IMR-90 (cell line): ENCODE measurements around the gene FCHSD2. TPM values are rescaled to one million over a fixed set of nuclear protein-coding genes. Genes with fewer than 3 reads are reported as not detected.

Experiments used
- ATAC-seq: fragments of 200-7000 bp; cut with Tn5 transposase; 2 replicates; pipeline ENCODE4 v1.9.1; 2020; ENCODE audit warnings: low read depth, mild to moderate bottlenecking, moderate library complexity
- BruUV-seq: library from RNA; stranded (reverse); fragments of 400-500 nt; replicated peaks from 2 replicates; lab custom pipeline; 2021; lab: Mats Ljungman, UMichigan
- CTCF ChIA-PET: fragments of 300-600 bp; formaldehyde crosslinking; extraction: SDS; loops from one replicate; lab custom pipeline; 2021; ENCODE audit warnings: antibody characterized with exemption; lab: Yijun Ruan, JAX
- POLR2A ChIA-PET: fragments of 300-600 bp; sonication (Branson Sonifier 250); formaldehyde crosslinking; loops from one replicate; lab custom pipeline; 2022; ENCODE audit warnings: antibody characterized with exemption; ENCODE audit not compliant: unreplicated experiment; lab: Charles Lee
- DNase-seq: peaks from one replicate; pipeline ENCODE4 v3.0.0; 2013
- H2AFZ ChIP-seq: replicated peaks from 2 replicates; pipeline ENCODE3; 2013; ENCODE audit warnings: low read length, mild to moderate bottlenecking; ENCODE audit not compliant: poor library complexity
- H2AK5ac ChIP-seq: 2 replicates; pipeline ENCODE4 v1.6.1; 2013; ENCODE audit warnings: low read depth, low read length, inconsistent platforms
- H2AK9ac ChIP-seq: replicated peaks from 2 replicates; pipeline ENCODE3; 2013; ENCODE audit warnings: mild to moderate bottlenecking, low read depth, low read length, moderate library complexity; ENCODE audit not compliant: poor library complexity
- H2BK120ac ChIP-seq: 2 replicates; pipeline ENCODE4 v1.6.1; 2013; ENCODE audit warnings: low read depth, low read length, inconsistent platforms
- H2BK15ac ChIP-seq: 3 replicates; pipeline ENCODE4 v1.6.1; 2013; ENCODE audit warnings: low read depth, low read length, inconsistent platforms
- H2BK20ac ChIP-seq: 2 replicates; pipeline ENCODE4 v1.6.1; 2013; ENCODE audit warnings: low read depth, mild to moderate bottlenecking, inconsistent platforms, low read length, moderate library complexity
- H2BK5ac ChIP-seq: 2 replicates; pipeline ENCODE4 v1.6.1; 2013; ENCODE audit warnings: mild to moderate bottlenecking, low read depth, low read length, inconsistent platforms; ENCODE audit not compliant: poor library complexity, severe bottlenecking
- H3K14ac ChIP-seq: replicated peaks from 2 replicates; pipeline ENCODE4 v1.6.1; 2013; ENCODE audit warnings: low read depth, low read length, inconsistent platforms
- H3K18ac ChIP-seq: 2 replicates; pipeline ENCODE4 v1.6.1; 2013; ENCODE audit warnings: low read depth, low read length, control low read depth
- H3K23ac ChIP-seq: 2 replicates; pipeline ENCODE4 v1.6.1; 2013; ENCODE audit warnings: low read depth, low read length, inconsistent platforms
- H3K27ac ChIP-seq: 2 replicates; pipeline ENCODE4 v1.5.1; 2013; ENCODE audit warnings: mild to moderate bottlenecking, control low read depth, low read length; ENCODE audit not compliant: insufficient read depth
- H3K27me3 ChIP-seq: 2 replicates; pipeline ENCODE4 v1.6.1; 2013; ENCODE audit warnings: low read length; ENCODE audit not compliant: control insufficient read depth, insufficient read depth
- H3K36me3 ChIP-seq: 2 replicates; pipeline ENCODE4 v1.6.1; 2013; ENCODE audit warnings: low read length, mixed read lengths; ENCODE audit not compliant: control insufficient read depth, insufficient read depth
- H3K4ac ChIP-seq: 2 replicates; pipeline ENCODE4 v1.6.1; 2013; ENCODE audit warnings: low read depth, low read length, inconsistent platforms
- H3K4me1 ChIP-seq: 2 replicates; pipeline ENCODE4 v1.6.1; 2013; ENCODE audit warnings: low read length, mixed read lengths; ENCODE audit not compliant: control insufficient read depth, insufficient read depth
- H3K4me2 ChIP-seq: 2 replicates; pipeline ENCODE4 v1.6.1; 2013; ENCODE audit warnings: low read depth, mild to moderate bottlenecking, control low read depth, low read length, moderate library complexity
- H3K4me3 ChIP-seq: 2 replicates; pipeline ENCODE4 v1.5.1; 2013; ENCODE audit warnings: low read depth, mild to moderate bottlenecking, control low read depth, low read length, moderate library complexity; ENCODE audit not compliant: insufficient read depth
- H3K56ac ChIP-seq: 2 replicates; pipeline ENCODE4 v1.6.1; 2013; ENCODE audit warnings: low read length, inconsistent platforms; ENCODE audit not compliant: insufficient read depth; ENCODE audit errors: extremely low read depth
- H3K79me1 ChIP-seq, 2 experiments: 2 replicates each; pipeline ENCODE4 v1.6.1; 2013; ENCODE audit warnings: low read length in 2 of 2, inconsistent platforms in 1 of 2, low read depth in 1 of 2
- H3K9ac ChIP-seq: 2 replicates; pipeline ENCODE4 v1.6.1; 2013; ENCODE audit warnings: low read depth, low read length, control low read depth
- H3K9me1 ChIP-seq: 2 replicates; pipeline ENCODE4 v1.6.1; 2013; ENCODE audit warnings: low read length, inconsistent platforms; ENCODE audit not compliant: insufficient read depth
- H3K9me3 ChIP-seq: 2 replicates; pipeline ENCODE4 v1.6.1; 2013; ENCODE audit warnings: low read length; ENCODE audit not compliant: control insufficient read depth, insufficient read depth
- H4K20me1 ChIP-seq: 2 replicates; pipeline ENCODE4 v1.6.1; 2013; ENCODE audit warnings: low read length, inconsistent platforms; ENCODE audit not compliant: insufficient read depth
- H4K5ac ChIP-seq: 2 replicates; pipeline ENCODE4 v1.6.1; 2013; ENCODE audit warnings: mild to moderate bottlenecking, low read depth, low read length, control low read depth
- H4K8ac ChIP-seq, 2 experiments: 2 replicates each; pipeline ENCODE4 v1.6.1; 2013; ENCODE audit warnings: low read depth in 2 of 2, low read length in 2 of 2, control low read depth in 1 of 2, inconsistent platforms in 1 of 2
- H4K91ac ChIP-seq: 2 replicates; pipeline ENCODE4 v1.6.1; 2013; ENCODE audit warnings: low read depth, low read length, inconsistent platforms; ENCODE audit not compliant: insufficient read depth
- BHLHE40 ChIP-seq: fragments of 150-350 bp; IDR thresholded peaks from 2 replicates; pipeline ENCODE4 v1.6.1; 2016; ENCODE audit warnings: mild to moderate bottlenecking, low read depth, low read length
- CEBPB ChIP-seq: IDR thresholded peaks from 2 replicates; pipeline ENCODE4 v1.6.1; 2012; ENCODE audit warnings: low read depth, low read length, improper control_type of control experiment
- CHD1 ChIP-seq: IDR thresholded peaks from 2 replicates; pipeline ENCODE4 v1.6.1; 2012; ENCODE audit warnings: low read depth, low read length, improper control_type of control experiment
- ELK1 ChIP-seq: fragments of 150-350 bp; IDR thresholded peaks from 2 replicates; pipeline ENCODE4 v1.6.1; 2016; ENCODE audit warnings: low read depth, mild to moderate bottlenecking, low read length, moderate library complexity, borderline replicate concordance
- FOS ChIP-seq: fragments of 150-350 bp; IDR thresholded peaks from 2 replicates; pipeline ENCODE4 v1.6.1; 2016; ENCODE audit warnings: low read depth, low read length
- MAFK ChIP-seq: IDR thresholded peaks from 2 replicates; pipeline ENCODE4 v1.6.1; 2012; ENCODE audit warnings: low read depth, low read length, improper control_type of control experiment
- MAZ ChIP-seq: IDR thresholded peaks from 2 replicates; pipeline ENCODE4 v1.6.1; 2012; ENCODE audit warnings: low read depth, mild to moderate bottlenecking, low read length, improper control_type of control experiment, moderate library complexity, borderline replicate concordance
- MXI1 ChIP-seq: IDR thresholded peaks from 2 replicates; pipeline ENCODE4 v1.6.1; 2012; ENCODE audit warnings: low read depth, mild to moderate bottlenecking, low read length, moderate library complexity, borderline replicate concordance
- NFE2L2 ChIP-seq: fragments of 150-350 bp; IDR thresholded peaks from 2 replicates; pipeline ENCODE4 v1.6.1; 2016; ENCODE audit warnings: low read depth, mild to moderate bottlenecking, low read length
- POLR2A ChIP-seq: IDR thresholded peaks from 2 replicates; pipeline ENCODE4 v1.6.1; 2012; ENCODE audit warnings: mild to moderate bottlenecking, low read depth, low read length
- RAD21 ChIP-seq: IDR thresholded peaks from 2 replicates; pipeline ENCODE4 v1.6.1; 2012; ENCODE audit warnings: low read length, improper control_type of control experiment
- RCOR1 ChIP-seq: IDR thresholded peaks from 2 replicates; pipeline ENCODE4 v1.6.1; 2012; ENCODE audit warnings: mild to moderate bottlenecking, low read length, improper control_type of control experiment; ENCODE audit not compliant: insufficient replicate concordance
- RFX5 ChIP-seq: IDR thresholded peaks from 2 replicates; pipeline ENCODE4 v1.8.0; 2012; ENCODE audit warnings: low read depth, mild to moderate bottlenecking, low read length, moderate library complexity
- SMC3 ChIP-seq: fragments of 150-350 bp; IDR thresholded peaks from 2 replicates; pipeline ENCODE4 v1.6.1; 2016; ENCODE audit warnings: low read depth, mild to moderate bottlenecking, antibody characterized with exemption, low read length, moderate library complexity
- WGBS, 2 experiments: methylation state at CpG; one replicate each; pipeline versions ENCODE4 v1.1.5 to v1.1.7; 2013; ENCODE audit warnings: missing lambda C conversion rate in 2 of 2; ENCODE audit not compliant: insufficient read length in 1 of 2; ENCODE audit errors: extremely low coverage in 2 of 2; 5-methylcytosine and 5-hydroxymethylcytosine counted together
- dilution Hi-C: fragments of 300-500 bp; cut with HindIII; formaldehyde crosslinking; loops from one replicate; pipeline ENCODE4 v1.14.3; 2018; ENCODE audit warnings: low sequenced_read_pairs; ENCODE audit not compliant: unreplicated experiment
- in situ Hi-C: fragments of 300-500 bp; cut with MboI; formaldehyde crosslinking; loops from 3 replicates; pipeline ENCODE4 v1.14.3; 2019; ENCODE audit warnings: low sequenced_read_pairs, inconsistent platforms, mixed read lengths
- intact Hi-C: fragments of 100-400 bp; cut with micrococcal nuclease; formaldehyde crosslinking; loops from 2 replicates; pipeline ENCODE4 v1.10.0; 2022
- polyA plus RNA-seq, 3 experiments: library from polyadenylated mRNA; depleted of rRNA; stranded (reverse); fragments of >200 nt; gene quantifications; 2 replicates each; pipeline ENCODE4 v1.2.3, GENCODE V29; 2012; ENCODE audit warnings: low replicate concordance in 1 of 3
- total RNA-seq: library from RNA; depleted of rRNA; stranded (reverse); fragments of >200 nt; gene quantifications from 2 replicates; pipeline ENCODE4 v1.2.3, GENCODE V29; 2012
- TF ChIP-seq, protein P1 (sequence below): conservative IDR thresholded peaks from 2 replicates; pipeline ENCODE4 v1.5.1; 2012; ENCODE audit warnings: mild to moderate bottlenecking, low read depth, low read length, improper control_type of control experiment
- TF ChIP-seq, protein P2 (sequence below): fragments of 150-350 bp; IDR thresholded peaks from 2 replicates; pipeline ENCODE4 v1.6.1; 2017; ENCODE audit warnings: mild to moderate bottlenecking, antibody characterized with exemption, low read length, low read depth

The FCHSD2 gene
- total and polyA plus RNA-seq, 2 of the 4 experiments (the other 2 are of a cell fraction), result 5.9 to 18.7 TPM

- no peak overlapping the region for H2AK9ac ChIP-seq
- TF ChIP-seq NFE2L2 (no peak), BHLHE40 (no peak), RCOR1 (no peak), MAFK (no peak), CEBPB (no peak), SMC3 (no peak), MXI1 (no peak), FOS (no peak), CHD1 (no peak), MAZ (no peak), POLR2A (no peak), RAD21 (no peak), ELK1 (no peak), RFX5 (no peak)
- TF ChIP-seq, protein P1, sequence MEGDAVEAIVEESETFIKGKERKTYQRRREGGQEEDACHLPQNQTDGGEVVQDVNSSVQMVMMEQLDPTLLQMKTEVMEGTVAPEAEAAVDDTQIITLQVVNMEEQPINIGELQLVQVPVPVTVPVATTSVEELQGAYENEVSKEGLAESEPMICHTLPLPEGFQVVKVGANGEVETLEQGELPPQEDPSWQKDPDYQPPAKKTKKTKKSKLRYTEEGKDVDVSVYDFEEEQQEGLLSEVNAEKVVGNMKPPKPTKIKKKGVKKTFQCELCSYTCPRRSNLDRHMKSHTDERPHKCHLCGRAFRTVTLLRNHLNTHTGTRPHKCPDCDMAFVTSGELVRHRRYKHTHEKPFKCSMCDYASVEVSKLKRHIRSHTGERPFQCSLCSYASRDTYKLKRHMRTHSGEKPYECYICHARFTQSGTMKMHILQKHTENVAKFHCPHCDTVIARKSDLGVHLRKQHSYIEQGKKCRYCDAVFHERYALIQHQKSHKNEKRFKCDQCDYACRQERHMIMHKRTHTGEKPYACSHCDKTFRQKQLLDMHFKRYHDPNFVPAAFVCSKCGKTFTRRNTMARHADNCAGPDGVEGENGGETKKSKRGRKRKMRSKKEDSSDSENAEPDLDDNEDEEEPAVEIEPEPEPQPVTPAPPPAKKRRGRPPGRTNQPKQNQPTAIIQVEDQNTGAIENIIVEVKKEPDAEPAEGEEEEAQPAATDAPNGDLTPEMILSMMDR, result no peak
- TF ChIP-seq, protein P2, sequence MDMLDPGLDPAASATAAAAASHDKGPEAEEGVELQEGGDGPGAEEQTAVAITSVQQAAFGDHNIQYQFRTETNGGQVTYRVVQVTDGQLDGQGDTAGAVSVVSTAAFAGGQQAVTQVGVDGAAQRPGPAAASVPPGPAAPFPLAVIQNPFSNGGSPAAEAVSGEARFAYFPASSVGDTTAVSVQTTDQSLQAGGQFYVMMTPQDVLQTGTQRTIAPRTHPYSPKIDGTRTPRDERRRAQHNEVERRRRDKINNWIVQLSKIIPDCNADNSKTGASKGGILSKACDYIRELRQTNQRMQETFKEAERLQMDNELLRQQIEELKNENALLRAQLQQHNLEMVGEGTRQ, result no peak
- no peaks in the 10 kb centered on the region for H3K27me3 ChIP-seq
- H3K4me3 ChIP-seq, result no peak overlapping the region
- ATAC-seq (no peak), DNase-seq (no peak)
- H2AFZ ChIP-seq, result no peak overlapping the region
- no peak overlapping the region for H3K56ac ChIP-seq
- H3K9me1 ChIP-seq, result 0 out of 2 replicates have a peak, but pooled peaks cover 4% of the 10 kb centered on the region
- no peak overlapping the region for H3K4ac ChIP-seq
- dilution Hi-C loops, result no loop called here
- no CpG with 5 or more reads among the region's 3 CpGs for WGBS, 2 experiments
- H3K36me3 ChIP-seq, result no peaks in the 10 kb centered on the region
- H2BK5ac ChIP-seq, result no peak overlapping the region
- no peak overlapping the region for H2BK20ac ChIP-seq
- no peaks in the 10 kb centered on the region for H3K9me3 ChIP-seq
- H3K4me2 ChIP-seq, result no peak overlapping the region
- in situ Hi-C loops, result no loop called here
- 0 out of 2 replicates have a peak, but pooled peaks cover 2% of the 10 kb centered on the region for H4K20me1 ChIP-seq
- no peak overlapping the region for H4K5ac ChIP-seq
- no peaks in the 10 kb centered on the region; the same call in 1 of the 2 replicates for H3K4me1 ChIP-seq
- H2AK5ac ChIP-seq, result no peak overlapping the region
- intact Hi-C loops, result no loop called here
- peaks cover 3 to 12% of the 10 kb centered on the region in 2 experiments; a peak in 3 of 4 replicates for H3K79me1 ChIP-seq
- no TSS peak for BruUV-seq
- no peak overlapping the region for H3K27ac ChIP-seq
- ChIA-PET CTCF (no interaction called here), POLR2A (no interaction called here)
- no peak overlapping the region for H3K14ac ChIP-seq
- H2BK120ac ChIP-seq, result no peak overlapping the region
- no peak overlapping the region for H4K8ac ChIP-seq
- H3K9ac ChIP-seq, result no peak overlapping the region
- H4K91ac ChIP-seq, result no peak overlapping the region
- H3K23ac ChIP-seq, result no peak overlapping the region
- no peak overlapping the region for H2BK15ac ChIP-seq
- no peak overlapping the region for H3K18ac ChIP-seq
These were observed 187.3 kb downstream of the FCHSD2 start for GRCh38 chr11:72954860-72955259.
